Bronchial epithelial cell (primary cell): ENCODE data around the gene THBS3. TPM values are rescaled to one million over a fixed set of nuclear protein-coding genes. Genes with fewer than 3 reads are reported as not detected.

ENCODE experiments used
- DNase-seq: peaks from one replicate; pipeline ENCODE4 v3.0.0-alpha.2; 2010; ENCODE audit warnings: low read depth
- FAIRE-seq: peaks from 2 replicates; lab custom pipeline; 2011; peaks lifted over from hg19 to GRCh38; lab: Jason Lieb, UNC
- H3K27me3 ChIP-seq: 2 replicates; pipeline ENCODE4 v1.5.1; 2011; ENCODE audit warnings: low read length; ENCODE audit not compliant: control insufficient read depth, insufficient read depth
- H3K36me3 ChIP-seq: 2 replicates; pipeline ENCODE4 v1.5.1; 2011; ENCODE audit warnings: low read length; ENCODE audit not compliant: control insufficient read depth, insufficient read depth
- H3K4me3 ChIP-seq: 2 replicates; pipeline ENCODE4 v1.5.1; 2011; ENCODE audit warnings: mild to moderate bottlenecking, low read depth, low read length, control low read depth
- total RNA-seq: library from RNA; depleted of rRNA; stranded (reverse); fragments of >200 nt; gene quantifications from 2 replicates; pipeline ENCODE4 v1.2.1, GENCODE V29; 2014
- TF ChIP-seq, protein P1 (sequence below): IDR thresholded peaks from 2 replicates; pipeline ENCODE4 v1.5.1; 2011; ENCODE audit warnings: mild to moderate bottlenecking, moderate library complexity, low read length, control low read depth, inconsistent platforms; ENCODE audit not compliant: insufficient read depth, severe bottlenecking

THBS3 gene
- total RNA-seq, 1 donor from 2014 or later, result 16.3 TPM

- TF ChIP-seq, protein P1, sequence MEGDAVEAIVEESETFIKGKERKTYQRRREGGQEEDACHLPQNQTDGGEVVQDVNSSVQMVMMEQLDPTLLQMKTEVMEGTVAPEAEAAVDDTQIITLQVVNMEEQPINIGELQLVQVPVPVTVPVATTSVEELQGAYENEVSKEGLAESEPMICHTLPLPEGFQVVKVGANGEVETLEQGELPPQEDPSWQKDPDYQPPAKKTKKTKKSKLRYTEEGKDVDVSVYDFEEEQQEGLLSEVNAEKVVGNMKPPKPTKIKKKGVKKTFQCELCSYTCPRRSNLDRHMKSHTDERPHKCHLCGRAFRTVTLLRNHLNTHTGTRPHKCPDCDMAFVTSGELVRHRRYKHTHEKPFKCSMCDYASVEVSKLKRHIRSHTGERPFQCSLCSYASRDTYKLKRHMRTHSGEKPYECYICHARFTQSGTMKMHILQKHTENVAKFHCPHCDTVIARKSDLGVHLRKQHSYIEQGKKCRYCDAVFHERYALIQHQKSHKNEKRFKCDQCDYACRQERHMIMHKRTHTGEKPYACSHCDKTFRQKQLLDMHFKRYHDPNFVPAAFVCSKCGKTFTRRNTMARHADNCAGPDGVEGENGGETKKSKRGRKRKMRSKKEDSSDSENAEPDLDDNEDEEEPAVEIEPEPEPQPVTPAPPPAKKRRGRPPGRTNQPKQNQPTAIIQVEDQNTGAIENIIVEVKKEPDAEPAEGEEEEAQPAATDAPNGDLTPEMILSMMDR, result no peak
- H3K36me3 ChIP-seq, result peaks cover 4% of the 10 kb centered on the region
- no peak for DNase-seq
- H3K27me3 ChIP-seq, result no peaks in the 10 kb centered on the region
- FAIRE-seq, result no peak
- H3K4me3 ChIP-seq, result peak overlapping the region; percentile 82
Observed at GRCh38 chr1:155253797-155254196, 46.1 kb upstream of the THBS3 start.

GRCh38 chr1:155253208-155253607, 45.5 kb upstream of the THBS3 start:
- no peak overlapping the region for H3K4me3 ChIP-seq
- H3K36me3 ChIP-seq, result peaks cover 2% of the 10 kb centered on the region
- DNase-seq, result no peak
- no peaks in the 10 kb centered on the region for H3K27me3 ChIP-seq
- no peak for FAIRE-seq
- TF ChIP-seq, protein P1, result no peak

DNA sequence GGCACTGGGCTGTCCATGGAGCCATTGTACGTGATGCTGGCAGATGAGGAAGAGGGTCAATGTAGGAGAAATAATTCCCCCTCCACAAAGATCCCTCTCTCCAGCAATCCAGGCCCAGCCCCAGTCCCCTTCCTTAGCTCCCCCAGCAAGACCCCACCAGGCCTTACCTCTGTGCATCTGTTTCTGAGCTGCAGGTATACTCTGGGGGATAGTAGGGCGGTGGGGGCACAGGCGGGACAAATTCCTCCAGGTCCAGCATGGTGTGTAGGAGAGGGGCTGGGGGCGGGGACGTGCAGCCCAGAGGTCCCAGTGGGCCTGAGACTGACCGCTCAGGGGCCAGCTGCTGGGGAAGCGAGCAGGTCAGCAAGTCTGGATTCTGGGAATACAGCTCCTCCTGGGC, 43.9 kb upstream of the THBS3 start:
- Histone ChIP-seq H3K4me3 (no peak overlapping the region), H3K27me3 (no peaks in the 10 kb centered on the region), H3K36me3 (peaks cover 11% of the 10 kb centered on the region)
- FAIRE-seq (no peak), DNase-seq (no peak)
- TF ChIP-seq, protein P1, result no peak

DNA sequence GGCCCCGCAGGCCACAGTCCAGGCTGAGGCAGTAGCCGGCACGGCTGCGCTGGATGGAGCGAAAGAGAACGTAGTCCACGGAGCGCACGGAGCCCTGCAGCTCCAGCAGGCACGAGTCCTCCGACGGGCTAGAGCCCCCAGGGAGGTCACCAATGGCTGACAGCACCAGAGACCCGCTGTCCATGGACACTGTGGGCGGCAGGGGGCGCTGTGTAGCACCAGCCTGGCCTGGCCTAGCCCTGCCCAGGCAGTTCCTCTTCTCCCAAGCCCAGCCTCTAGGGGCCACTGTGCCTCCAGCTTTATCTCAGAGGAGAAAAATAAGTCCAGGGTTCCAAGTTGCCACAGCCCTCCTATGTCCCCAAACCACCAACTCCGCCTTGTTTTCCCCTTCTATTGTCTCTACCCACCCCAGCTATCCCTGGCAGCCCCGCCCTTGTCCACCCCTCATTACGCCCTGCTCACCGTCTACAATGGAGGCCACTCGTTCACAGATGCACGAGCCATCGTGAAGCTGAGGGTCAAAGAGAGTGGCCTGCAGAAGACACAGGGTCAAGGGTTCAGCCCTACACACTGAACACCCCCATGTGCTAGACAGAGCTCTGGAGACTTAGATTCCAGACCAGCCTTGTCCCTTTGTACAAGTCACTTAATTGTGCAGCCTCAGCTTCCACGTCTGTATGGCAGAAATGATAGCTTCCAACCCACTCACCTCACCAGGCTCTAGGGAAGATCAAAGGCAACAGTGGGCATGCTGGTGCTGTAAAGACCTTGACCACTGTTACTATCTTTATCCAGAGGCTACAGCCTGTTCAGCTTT, 43.1 kb upstream of the THBS3 start:
- Histone ChIP-seq H3K36me3 (peaks cover 10% of the 10 kb centered on the region), H3K27me3 (no peaks in the 10 kb centered on the region), H3K4me3 (no peak overlapping the region)
- TF ChIP-seq, protein P1, result peak; percentile 99
- DNase-seq (peak; percentile 72), FAIRE-seq (no peak)

DNA sequence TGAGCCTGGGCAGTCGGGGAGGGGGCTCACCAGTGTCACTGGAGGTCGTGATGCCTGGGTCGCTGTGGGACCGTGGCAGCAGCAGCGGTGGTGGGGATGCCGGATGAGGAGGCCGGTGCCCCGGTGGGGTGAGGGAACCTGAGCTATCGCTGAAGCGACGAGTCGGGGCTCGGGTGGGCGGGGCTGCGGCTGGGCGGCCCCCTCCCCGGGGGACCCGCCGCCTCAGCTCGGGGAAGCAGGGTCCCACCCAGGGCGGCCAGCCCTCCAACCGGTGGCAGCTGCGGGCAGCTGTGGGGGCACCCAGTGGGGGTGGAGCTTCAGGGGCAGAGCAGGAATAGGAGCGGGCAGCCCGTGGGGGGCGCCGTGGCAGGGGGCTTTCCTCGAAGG, 42.5 kb upstream of the THBS3 start:
- Histone ChIP-seq H3K36me3 (peaks cover 10% of the 10 kb centered on the region), H3K27me3 (no peaks in the 10 kb centered on the region), H3K4me3 (no peak overlapping the region)
- TF ChIP-seq, protein P1, result no peak
- DNase-seq (no peak), FAIRE-seq (no peak)
